ENCODE results near the gene BLOC1S5.

BLOC1S5 gene

GRCh38 chr6:8077991-8078390 is 13.8 kb upstream of the BLOC1S5 start:
- no peaks in the 10 kb centered on the region for H3K27me3 ChIP-seq (ENCODE audit: insufficient read depth, poor library complexity, severe bottlenecking)
- TF ChIP-seq CTCF (IDR thresholded peaks at IDR 0.05; ENCODE audit: poor library complexity, severe bottlenecking): no peak
- H3K4me3 ChIP-seq (ENCODE audit: severe bottlenecking): no peak overlapping the region
- ATAC-seq (ENCODE audit: low read depth): no peak
- no peak for DNase-seq (ENCODE audit: low spot score)
- no peak overlapping the region for H3K27ac ChIP-seq (ENCODE audit: poor library complexity, severe bottlenecking)
- H3K4me1 ChIP-seq (ENCODE audit: insufficient read depth, poor library complexity, severe bottlenecking): peaks cover 34% of the 10 kb centered on the region
- H3K36me3 ChIP-seq (ENCODE audit: low read depth): peaks cover 19% of the 10 kb centered on the region
- H3K9me3 ChIP-seq (ENCODE audit: severe bottlenecking): no peaks in the 10 kb centered on the region

GRCh38 chr6:8075704-8076103 is 11.5 kb upstream of the BLOC1S5 start:
- DNase-seq (ENCODE audit: low spot score) (no peak), ATAC-seq (ENCODE audit: low read depth) (no peak)
- Histone ChIP-seq H3K27me3 (ENCODE audit: insufficient read depth, poor library complexity, severe bottlenecking) (no peaks in the 10 kb centered on the region), H3K9me3 (ENCODE audit: severe bottlenecking) (no peaks in the 10 kb centered on the region), H3K36me3 (ENCODE audit: low read depth) (peaks cover 19% of the 10 kb centered on the region), H3K27ac (ENCODE audit: poor library complexity, severe bottlenecking) (no peak overlapping the region), H3K4me3 (ENCODE audit: severe bottlenecking) (no peak overlapping the region), H3K4me1 (ENCODE audit: insufficient read depth, poor library complexity, severe bottlenecking) (peaks cover 13% of the 10 kb centered on the region)
- TF ChIP-seq CTCF (IDR thresholded peaks at IDR 0.05; ENCODE audit: poor library complexity, severe bottlenecking): no peak

- peaks cover 8% of the 10 kb centered on the region for H3K4me1 ChIP-seq (ENCODE audit: insufficient read depth, poor library complexity, severe bottlenecking)
- H3K36me3 ChIP-seq (ENCODE audit: low read depth): peaks cover 19% of the 10 kb centered on the region
- H3K9me3 ChIP-seq (ENCODE audit: severe bottlenecking): no peaks in the 10 kb centered on the region
- H3K27me3 ChIP-seq (ENCODE audit: insufficient read depth, poor library complexity, severe bottlenecking): no peaks in the 10 kb centered on the region
- TF ChIP-seq CTCF (IDR thresholded peaks at IDR 0.05; ENCODE audit: poor library complexity, severe bottlenecking): no peak
- DNase-seq (ENCODE audit: low spot score) (no peak), ATAC-seq (ENCODE audit: low read depth) (no peak)
- no peak overlapping the region for H3K27ac ChIP-seq (ENCODE audit: poor library complexity, severe bottlenecking)
- H3K4me3 ChIP-seq (ENCODE audit: severe bottlenecking): no peak overlapping the region
Measured at GRCh38 chr6:8075185-8075584, 11.0 kb upstream of the BLOC1S5 start.

- Histone ChIP-seq H3K36me3 (ENCODE audit: low read depth) (peaks cover 10% of the 10 kb centered on the region), H3K27me3 (ENCODE audit: insufficient read depth, poor library complexity, severe bottlenecking) (no peaks in the 10 kb centered on the region), H3K4me1 (ENCODE audit: insufficient read depth, poor library complexity, severe bottlenecking) (no peaks in the 10 kb centered on the region), H3K4me3 (ENCODE audit: severe bottlenecking) (no peak overlapping the region), H3K27ac (ENCODE audit: poor library complexity, severe bottlenecking) (no peak overlapping the region), H3K9me3 (ENCODE audit: severe bottlenecking) (no peaks in the 10 kb centered on the region)
- DNase-seq (ENCODE audit: low spot score) (no peak), ATAC-seq (ENCODE audit: low read depth) (no peak)
- no peak for TF ChIP-seq CTCF (IDR thresholded peaks at IDR 0.05; ENCODE audit: poor library complexity, severe bottlenecking)
Measured at GRCh38 chr6:8074213-8074612, 10.0 kb upstream of the BLOC1S5 start.

- H3K27ac ChIP-seq (ENCODE audit: poor library complexity, severe bottlenecking): no peak overlapping the region
- no peak overlapping the region for H3K4me3 ChIP-seq (ENCODE audit: severe bottlenecking)
- no peaks in the 10 kb centered on the region for H3K9me3 ChIP-seq (ENCODE audit: severe bottlenecking)
- H3K27me3 ChIP-seq (ENCODE audit: insufficient read depth, poor library complexity, severe bottlenecking): no peaks in the 10 kb centered on the region
- TF ChIP-seq CTCF (IDR thresholded peaks at IDR 0.05; ENCODE audit: poor library complexity, severe bottlenecking): no peak
- ATAC-seq (ENCODE audit: low read depth) (no peak), DNase-seq (ENCODE audit: low spot score) (no peak)
- peaks cover 8% of the 10 kb centered on the region; the same call in 1 of the 2 replicates for H3K36me3 ChIP-seq (ENCODE audit: low read depth)
- no peaks in the 10 kb centered on the region for H3K4me1 ChIP-seq (ENCODE audit: insufficient read depth, poor library complexity, severe bottlenecking)
Measured at GRCh38 chr6:8073758-8074157, 9.6 kb upstream of the BLOC1S5 start.
